Right lobe of liver (tissue), 6 donors: Measurements from ENCODE around the gene RBP5. TPM values are rescaled to one million over a fixed set of nuclear protein-coding genes. Genes with fewer than 3 reads are reported as not detected.

Experiments used
- ATAC-seq, 4 donors: fragments of 200-7000 bp; cut with Tn5 transposase; one replicate each; pipeline ENCODE4 v1.9.1; 2020; ENCODE audit warnings: mild to moderate bottlenecking in 4 of 4, moderate library complexity in 4 of 4
- DNase-seq, 3 donors: peaks; one replicate each; pipeline ENCODE4 v3.0.0-alpha.2; 2020
- H3K27ac ChIP-seq, 3 donors: fragments of 200-600 bp; one replicate each; pipeline ENCODE4 v1.8.0; 2022
- H3K27me3 ChIP-seq, 2 donors: fragments of 200-600 bp; one replicate each; pipeline ENCODE4 v1.8.0; 2022
- H3K36me3 ChIP-seq, 4 donors: fragments of 200-600 bp; sonication (generic) in 1 of 4; one replicate each; pipeline versions ENCODE4 v1.5.1 to v1.8.0; 2017 to 2022; ENCODE audit warnings: control low read depth in 1 of 4
- H3K4me1 ChIP-seq, 4 donors: fragments of 200-600 bp; sonication (generic) in 1 of 4; one replicate each; pipeline versions ENCODE4 v1.5.1 to v1.8.0; 2017 to 2022; ENCODE audit warnings: control low read depth in 1 of 4
- H3K4me3 ChIP-seq, 3 donors: fragments of 200-600 bp; one replicate each; pipeline ENCODE4 v1.8.0; 2022
- H3K9me3 ChIP-seq, 4 donors: fragments of 200-600 bp; sonication (generic) in 1 of 4; one replicate each; pipeline versions ENCODE4 v1.5.1 to v1.8.0; 2017 to 2022; ENCODE audit warnings: control low read depth in 1 of 4
- CTCF ChIP-seq, 4 donors: fragments of 200-600 bp in 3 of 4; fragments of 450-650 bp in 1 of 4; IDR thresholded peaks; one replicate each; pipeline versions ENCODE4 v1.5.1 to v1.8.0; 2016 to 2022; ENCODE audit warnings: antibody characterized with exemption in 4 of 4, mild to moderate bottlenecking in 2 of 4
- POLR2A ChIP-seq: fragments of 450-650 bp; IDR thresholded peaks from one replicate; pipeline ENCODE4 v1.6.1; 2017; ENCODE audit warnings: antibody characterized with exemption, mild to moderate bottlenecking
- WGBS: methylation state at CpG from one replicate; pipeline ENCODE4 v1.1.6; 2018; ENCODE audit warnings: low coverage, low lambda C conversion rate; ENCODE audit not compliant: insufficient coverage; ENCODE audit errors: missing lambda C conversion rate; 5-methylcytosine and 5-hydroxymethylcytosine counted together
- intact Hi-C, 2 donors: fragments of 100-400 bp; cut with DNase I; formaldehyde crosslinking; loops; one replicate each; pipeline versions ENCODE4 v1.11.2 to v1.14.1; 2022
- total RNA-seq, 6 experiments: library from RNA; depleted of rRNA in 2 of 6; stranded (reverse); fragments of >200 nt in 2 of 6; fragmentation: NEBNext Ultra II Directional in 3 of 6; extraction: Animal tissue kit (Norgen Biotek cat#: 25700) in 3 of 6; gene quantifications; one replicate each; pipeline versions ENCODE4 v1.1.0 to v1.2.4, GENCODE V29; 2016 to 2023
- donor health status: DM: no; HTN: yes; CAD: no.
- donor health status: DM: no; HTN: no; CAD: no.
- donor health status: DM: no; HTN: no; CAD: no.
- donor health status: DM: no; HTN: yes; CAD: no.
- donor health status: DM: no; HTN: yes; CAD: no.

The RBP5 gene
- total RNA-seq, 6 experiments from 2014 or later, result 44.1 to 239 (median 98.2) TPM

GRCh38 chr12:7160183-7160582 is 31.5 kb upstream of the RBP5 start:
- H3K36me3 ChIP-seq, result no peaks in the 10 kb centered on the region
- DNase-seq (no peak), ATAC-seq (no peak)
- peaks cover 0 to 43% (median 4%) of the 10 kb centered on the region in 4 donors for H3K4me1 ChIP-seq
- H3K27me3 ChIP-seq, result no peaks in the 10 kb centered on the region
- no peak overlapping the region for H3K4me3 ChIP-seq
- WGBS, result 80% methylated on average over 7 of the region's 7 CpGs
- peak overlapping the region in 1 of 3 donors; percentile 82 for H3K27ac ChIP-seq
- intact Hi-C loops, result no loop called here
- TF ChIP-seq CTCF (IDR thresholded peaks at IDR 0.05), result no peak
- no peak for TF ChIP-seq POLR2A
- H3K9me3 ChIP-seq, result no peaks in the 10 kb centered on the region

GRCh38 chr12:7158781-7159609 is 30.3 kb upstream of the RBP5 start:
- WGBS, result 59% methylated on average over 5 of the region's 10 CpGs
- no peak for ATAC-seq

GRCh38 chr12:7157391-7157790 is 28.7 kb upstream of the RBP5 start:
- Histone ChIP-seq H3K4me3 (no peak overlapping the region), H3K9me3 (no peaks in the 10 kb centered on the region), H3K27me3 (no peaks in the 10 kb centered on the region), H3K27ac (no peak overlapping the region), H3K4me1 (peaks cover 0 to 63% (median 14%) of the 10 kb centered on the region in 4 donors), H3K36me3 (peaks cover 0 to 5% (median 0%) of the 10 kb centered on the region in 4 donors)
- intact Hi-C loops, result no loop called here
- 91% methylated on average over 15 of the region's 17 CpGs for WGBS
- no peak for ATAC-seq
- DNase-seq, result no peak
- TF ChIP-seq CTCF (IDR thresholded peaks at IDR 0.05), result no peak
- TF ChIP-seq POLR2A, result no peak

More at GRCh38 chr12:7158781-7159609, 30.3 kb upstream of the RBP5 start:
- Histone ChIP-seq H3K4me1 (peaks cover 0 to 55% (median 10%) of the 10 kb centered on the region in 4 donors), H3K27ac (peak overlapping the region in 1 of 3 donors; percentile 24), H3K4me3 (no peak overlapping the region), H3K9me3 (no peaks in the 10 kb centered on the region), H3K27me3 (no peaks in the 10 kb centered on the region), H3K36me3 (no peaks in the 10 kb centered on the region)
- intact Hi-C loops, result no loop called here
- DNase-seq, result no peak
- TF ChIP-seq CTCF (IDR thresholded peaks at IDR 0.05) (no peak), POLR2A (no peak)

- H3K9me3 ChIP-seq, result no peaks in the 10 kb centered on the region
- TF ChIP-seq CTCF (IDR thresholded peaks at IDR 0.05) (no peak), POLR2A (no peak)
- H3K4me1 ChIP-seq, result peaks cover 0 to 63% (median 15%) of the 10 kb centered on the region in 4 donors
- peak overlapping the region in 1 of 3 donors; percentile 37 for H3K4me3 ChIP-seq
- DNase-seq (no peak), ATAC-seq (no peak)
- H3K27me3 ChIP-seq, result no peaks in the 10 kb centered on the region
- peaks cover 0 to 5% (median 0%) of the 10 kb centered on the region in 4 donors for H3K36me3 ChIP-seq
- intact Hi-C loops, result no loop called here
- H3K27ac ChIP-seq, result peak overlapping the region in 1 of 3 donors; percentile 79
- WGBS, result 75% methylated on average over 4 of the region's 24 CpGs
Observed at GRCh38 chr12:7156259-7157197, 27.8 kb upstream of the RBP5 start.
